HCT116 (cell line): ENCODE data around the gene MGAM2. TPM values are rescaled to one million over a fixed set of nuclear protein-coding genes. Genes with fewer than 3 reads are reported as not detected.

ENCODE experiments used
- ATAC-seq: fragments of 200-7000 bp; cut with Tn5 transposase; 2 replicates; pipeline ENCODE4 v1.9.1; 2020; ENCODE audit warnings: mild to moderate bottlenecking, moderate library complexity
- BruUV-seq: library from RNA; stranded (reverse); fragments of 400-500 nt; replicated peaks from 2 replicates; lab custom pipeline; 2021; lab: Mats Ljungman, UMichigan
- CTCF ChIA-PET: fragments of 300-600 bp; sonication (Branson Sonifier 250); formaldehyde crosslinking; loops from one replicate; lab custom pipeline; 2021; ENCODE audit warnings: antibody characterized with exemption; lab: Charles Lee
- POLR2A ChIA-PET: fragments of 300-600, 350-600 bp; sonication (Branson Sonifier 250); formaldehyde crosslinking; loops from one replicate; lab custom pipeline; 2021; ENCODE audit warnings: antibody characterized with exemption; lab: Charles Lee
- RAD21 ChIA-PET, 2 experiments: fragments of 300-600 bp; sonication (Branson Sonifier 250); formaldehyde crosslinking; loops; one replicate each; lab custom pipeline; 2023; ENCODE audit warnings: low total read pairs in 2 of 2; ENCODE audit not compliant: uncharacterized antibody in 2 of 2, unreplicated experiment in 2 of 2, low non-redundant PET in 1 of 2; lab: Charles Lee
- DNase-seq: peaks from one replicate; pipeline ENCODE4 v3.0.0-alpha.2; 2010; ENCODE audit warnings: low read depth, low spot score
- H2AFZ ChIP-seq: fragments of 200-600 bp; shearing (Covaris generic), sonication (generic); 2 replicates; pipeline ENCODE4 v1.6.1; 2017; ENCODE audit warnings: low read depth, mixed run types, mixed read lengths, antibody characterized with exemption, low read length; ENCODE audit not compliant: poor library complexity, severe bottlenecking
- H3K27ac ChIP-seq: 2 replicates; pipeline ENCODE4 v1.5.1; 2012; ENCODE audit warnings: low read depth, low read length
- H3K27me3 ChIP-seq: fragments of 200-600 bp; sonication (generic); 2 replicates; pipeline ENCODE4 v1.6.1; 2016; ENCODE audit warnings: mixed run types, low read length, mixed read lengths; ENCODE audit not compliant: insufficient read depth
- H3K36me3 ChIP-seq, 2 experiments: fragments of 200-500 bp in 1 of 2; fragments of 200-600 bp in 1 of 2; sonication (Bioruptor generic) in 1 of 2; sonication (generic) in 1 of 2; 2 replicates each; pipeline versions ENCODE4 v1.5.1 to v1.6.1; 2014 to 2016; ENCODE audit warnings: low read length in 2 of 2, inconsistent platforms in 1 of 2, mixed read lengths in 1 of 2, mixed run types in 1 of 2; ENCODE audit not compliant: insufficient read depth in 2 of 2, control insufficient read depth in 1 of 2
- H3K4me1 ChIP-seq, 2 experiments: fragments of 200-600 bp in 1 of 2; sonication (generic) in 1 of 2; 2 replicates each; pipeline versions ENCODE4 v1.5.1 to v1.6.1; 2012 to 2017; ENCODE audit warnings: low read length in 2 of 2, inconsistent platforms in 1 of 2, mild to moderate bottlenecking in 1 of 2, mixed read lengths in 1 of 2, mixed run types in 1 of 2, moderate library complexity in 1 of 2; ENCODE audit not compliant: insufficient read depth in 2 of 2, control insufficient read depth in 1 of 2
- H3K4me2 ChIP-seq: fragments of 200-600 bp; sonication (generic); 2 replicates; pipeline ENCODE4 v1.6.1; 2017; ENCODE audit warnings: mixed run types, low read length, mixed read lengths
- H3K4me3 ChIP-seq, 2 experiments: fragments of 200-600 bp in 1 of 2; sonication (generic) in 1 of 2; replicated peaks in 1 of 2; 2 replicates each; pipeline ENCODE4 v1.5.1; 2011 to 2016; ENCODE audit warnings: low read length in 2 of 2, control low read depth in 1 of 2, low read depth in 1 of 2, mild to moderate bottlenecking in 1 of 2, mixed read lengths in 1 of 2, mixed run types in 1 of 2
- H3K79me2 ChIP-seq: fragments of 200-600 bp; sonication (generic); 2 replicates; pipeline ENCODE4 v1.6.1; 2017; ENCODE audit warnings: mild to moderate bottlenecking, mixed run types, low read length, moderate library complexity, mixed read lengths; ENCODE audit not compliant: insufficient read depth
- H3K9ac ChIP-seq: fragments of 200-600 bp; sonication (generic); 2 replicates; pipeline ENCODE4 v1.6.1; 2016; ENCODE audit warnings: low read length, mixed read lengths
- H3K9me2 ChIP-seq: fragments of 200-600 bp; sonication (generic), shearing (Covaris generic); 2 replicates; pipeline ENCODE4 v1.6.1; 2017; ENCODE audit warnings: mixed run types, mild to moderate bottlenecking, moderate library complexity; ENCODE audit not compliant: insufficient read depth
- H3K9me3 ChIP-seq, 2 experiments: fragments of 200-500 bp in 1 of 2; fragments of 200-600 bp in 1 of 2; sonication (Bioruptor generic) in 1 of 2; sonication (generic) in 1 of 2; 2 replicates each; pipeline ENCODE4 v1.6.1; 2014 to 2017; ENCODE audit warnings: low read length in 2 of 2, mixed read lengths in 2 of 2, inconsistent platforms in 1 of 2, low read depth in 1 of 2, mild to moderate bottlenecking in 1 of 2, mixed run types in 1 of 2, moderate library complexity in 1 of 2; ENCODE audit not compliant: control insufficient read depth in 1 of 2, insufficient read depth in 1 of 2
- H4K20me1 ChIP-seq: fragments of 200-600 bp; sonication (generic), shearing (Covaris generic); 2 replicates; pipeline ENCODE4 v1.6.1; 2017; ENCODE audit warnings: mixed run types, mild to moderate bottlenecking, moderate library complexity; ENCODE audit not compliant: insufficient read depth
- CBX3 ChIP-seq: IDR thresholded peaks from 2 replicates; pipeline ENCODE4 v1.6.1; 2012; ENCODE audit warnings: low read depth
- CEBPB ChIP-seq: IDR thresholded peaks from 2 replicates; pipeline ENCODE4 v1.6.1; 2012; ENCODE audit warnings: low read depth
- EGR1 ChIP-seq: IDR thresholded peaks from 2 replicates; pipeline ENCODE4 v1.6.1; 2012; ENCODE audit warnings: low read depth
- ELF1 ChIP-seq: IDR thresholded peaks from 2 replicates; pipeline ENCODE4 v1.6.1; 2012; ENCODE audit warnings: low read depth, borderline replicate concordance
- EZH2 ChIP-seq: fragments of 200-600 bp; sonication (generic); IDR thresholded peaks from 2 replicates; pipeline ENCODE4 v1.6.1; 2017; ENCODE audit warnings: antibody characterized with exemption, mixed run types
- EZH2phosphoT487 ChIP-seq: fragments of 200-600 bp; IDR thresholded peaks from 2 replicates; pipeline ENCODE4 v1.6.1; 2018; ENCODE audit warnings: antibody characterized with exemption, borderline replicate concordance
- JUND ChIP-seq: IDR thresholded peaks from 2 replicates; pipeline ENCODE4 v1.6.1; 2012
- POLR2A ChIP-seq: IDR thresholded peaks from 2 replicates; pipeline ENCODE4 v1.7.0; 2011; ENCODE audit warnings: borderline replicate concordance; ENCODE audit not compliant: insufficient read depth, insufficient read length; ENCODE audit errors: extremely low read depth
- POLR2AphosphoS5 ChIP-seq: IDR thresholded peaks from 2 replicates; pipeline ENCODE4 v1.6.1; 2011; ENCODE audit warnings: mild to moderate bottlenecking, low read depth, low read length, moderate library complexity
- SIN3A ChIP-seq: IDR thresholded peaks from 2 replicates; pipeline ENCODE4 v1.6.1; 2012; ENCODE audit warnings: low read depth
- SP1 ChIP-seq: IDR thresholded peaks from 2 replicates; pipeline ENCODE4 v1.6.1; 2012; ENCODE audit warnings: low read depth
- SRF ChIP-seq: IDR thresholded peaks from 2 replicates; pipeline ENCODE4 v1.6.1; 2012; ENCODE audit warnings: low read depth
- YY1 ChIP-seq: IDR thresholded peaks from 2 replicates; pipeline ENCODE4 v1.6.1; 2011; ENCODE audit warnings: low read length, low read depth, moderate library complexity, mild to moderate bottlenecking; ENCODE audit not compliant: insufficient replicate concordance; ENCODE audit errors: extremely low read depth
- ZFX ChIP-seq: fragments of 450-650 bp; IDR thresholded peaks from 2 replicates; pipeline ENCODE4 v1.6.1; 2017
- intact Hi-C: fragments of 100-400 bp; cut with micrococcal nuclease; formaldehyde crosslinking; loops from 2 replicates; pipeline ENCODE4 v1.10.0; 2022
- total RNA-seq: library from RNA; stranded (reverse); gene quantifications from one replicate; pipeline ENCODE4 v1.2.1, GENCODE V29; 2021; ENCODE audit not compliant: unreplicated experiment
- TF ChIP-seq, protein P1 (sequence below): IDR thresholded peaks from 2 replicates; pipeline ENCODE4 v1.6.1; 2012
- TF ChIP-seq, protein P2 (sequence below): IDR thresholded peaks from 2 replicates; pipeline ENCODE4 v1.6.1; 2012; ENCODE audit warnings: low read depth
- TF ChIP-seq, protein P3 (sequence below): IDR thresholded peaks from 2 replicates; pipeline ENCODE4 v1.6.1; 2012
- TF ChIP-seq, protein P4 (sequence below): IDR thresholded peaks from 2 replicates; pipeline ENCODE4 v1.6.1; 2011; ENCODE audit warnings: mild to moderate bottlenecking, low read length, moderate library complexity; ENCODE audit not compliant: insufficient replicate concordance; ENCODE audit errors: extremely low read depth

Gene MGAM2
- total RNA-seq, 1 experiment from 2014 or later = 0.05 TPM

DNA sequence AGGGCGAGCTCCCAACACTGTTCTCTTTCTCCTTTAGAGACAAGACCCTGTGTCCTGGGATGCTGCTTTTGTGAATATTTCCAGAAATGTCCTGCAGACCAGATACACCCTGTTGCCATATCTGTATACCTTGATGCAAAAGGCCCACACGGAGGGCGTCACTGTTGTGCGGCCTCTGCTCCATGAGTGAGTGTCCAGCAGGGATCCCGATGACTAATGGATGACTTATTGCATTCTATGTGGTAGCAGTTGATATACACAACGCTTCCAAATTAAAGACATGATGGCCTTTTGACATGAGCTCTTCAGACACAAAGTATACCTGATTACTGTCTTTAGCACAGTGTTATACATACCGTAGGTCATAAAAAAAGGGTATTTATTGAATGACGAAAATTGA, 45.0 kb upstream of the MGAM2 start:
- H3K27me3 ChIP-seq = 0 out of 2 replicates have a peak, but pooled peaks cover 1% of the 10 kb centered on the region
- BruUV-seq = no TSS peak
- ChIA-PET RAD21 (no interaction called here), POLR2A (no interaction called here), CTCF (no interaction called here)
- DNase-seq (no peak), ATAC-seq (no peak)
- H3K4me1 ChIP-seq = no peaks in the 10 kb centered on the region
- no peak for TF ChIP-seq ELF1
- no peak for TF ChIP-seq YY1
- TF ChIP-seq EZH2phosphoT487 = no peak
- TF ChIP-seq, protein P1, sequence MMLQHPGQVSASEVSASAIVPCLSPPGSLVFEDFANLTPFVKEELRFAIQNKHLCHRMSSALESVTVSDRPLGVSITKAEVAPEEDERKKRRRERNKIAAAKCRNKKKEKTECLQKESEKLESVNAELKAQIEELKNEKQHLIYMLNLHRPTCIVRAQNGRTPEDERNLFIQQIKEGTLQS = no peak
- TF ChIP-seq POLR2AphosphoS5 = no peak
- TF ChIP-seq SIN3A = no peak
- no peak for TF ChIP-seq EZH2
- no peak for TF ChIP-seq POLR2A
- no peak for TF ChIP-seq CEBPB
- no peak for TF ChIP-seq CBX3
- TF ChIP-seq, protein P2, sequence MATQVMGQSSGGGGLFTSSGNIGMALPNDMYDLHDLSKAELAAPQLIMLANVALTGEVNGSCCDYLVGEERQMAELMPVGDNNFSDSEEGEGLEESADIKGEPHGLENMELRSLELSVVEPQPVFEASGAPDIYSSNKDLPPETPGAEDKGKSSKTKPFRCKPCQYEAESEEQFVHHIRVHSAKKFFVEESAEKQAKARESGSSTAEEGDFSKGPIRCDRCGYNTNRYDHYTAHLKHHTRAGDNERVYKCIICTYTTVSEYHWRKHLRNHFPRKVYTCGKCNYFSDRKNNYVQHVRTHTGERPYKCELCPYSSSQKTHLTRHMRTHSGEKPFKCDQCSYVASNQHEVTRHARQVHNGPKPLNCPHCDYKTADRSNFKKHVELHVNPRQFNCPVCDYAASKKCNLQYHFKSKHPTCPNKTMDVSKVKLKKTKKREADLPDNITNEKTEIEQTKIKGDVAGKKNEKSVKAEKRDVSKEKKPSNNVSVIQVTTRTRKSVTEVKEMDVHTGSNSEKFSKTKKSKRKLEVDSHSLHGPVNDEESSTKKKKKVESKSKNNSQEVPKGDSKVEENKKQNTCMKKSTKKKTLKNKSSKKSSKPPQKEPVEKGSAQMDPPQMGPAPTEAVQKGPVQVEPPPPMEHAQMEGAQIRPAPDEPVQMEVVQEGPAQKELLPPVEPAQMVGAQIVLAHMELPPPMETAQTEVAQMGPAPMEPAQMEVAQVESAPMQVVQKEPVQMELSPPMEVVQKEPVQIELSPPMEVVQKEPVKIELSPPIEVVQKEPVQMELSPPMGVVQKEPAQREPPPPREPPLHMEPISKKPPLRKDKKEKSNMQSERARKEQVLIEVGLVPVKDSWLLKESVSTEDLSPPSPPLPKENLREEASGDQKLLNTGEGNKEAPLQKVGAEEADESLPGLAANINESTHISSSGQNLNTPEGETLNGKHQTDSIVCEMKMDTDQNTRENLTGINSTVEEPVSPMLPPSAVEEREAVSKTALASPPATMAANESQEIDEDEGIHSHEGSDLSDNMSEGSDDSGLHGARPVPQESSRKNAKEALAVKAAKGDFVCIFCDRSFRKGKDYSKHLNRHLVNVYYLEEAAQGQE = no peak
- no peak for TF ChIP-seq SP1
- TF ChIP-seq JUND = no peak
- TF ChIP-seq EGR1 = no peak
- TF ChIP-seq ZFX = no peak
- TF ChIP-seq, protein P3, sequence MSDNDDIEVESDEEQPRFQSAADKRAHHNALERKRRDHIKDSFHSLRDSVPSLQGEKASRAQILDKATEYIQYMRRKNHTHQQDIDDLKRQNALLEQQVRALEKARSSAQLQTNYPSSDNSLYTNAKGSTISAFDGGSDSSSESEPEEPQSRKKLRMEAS = no peak
- TF ChIP-seq, protein P4, sequence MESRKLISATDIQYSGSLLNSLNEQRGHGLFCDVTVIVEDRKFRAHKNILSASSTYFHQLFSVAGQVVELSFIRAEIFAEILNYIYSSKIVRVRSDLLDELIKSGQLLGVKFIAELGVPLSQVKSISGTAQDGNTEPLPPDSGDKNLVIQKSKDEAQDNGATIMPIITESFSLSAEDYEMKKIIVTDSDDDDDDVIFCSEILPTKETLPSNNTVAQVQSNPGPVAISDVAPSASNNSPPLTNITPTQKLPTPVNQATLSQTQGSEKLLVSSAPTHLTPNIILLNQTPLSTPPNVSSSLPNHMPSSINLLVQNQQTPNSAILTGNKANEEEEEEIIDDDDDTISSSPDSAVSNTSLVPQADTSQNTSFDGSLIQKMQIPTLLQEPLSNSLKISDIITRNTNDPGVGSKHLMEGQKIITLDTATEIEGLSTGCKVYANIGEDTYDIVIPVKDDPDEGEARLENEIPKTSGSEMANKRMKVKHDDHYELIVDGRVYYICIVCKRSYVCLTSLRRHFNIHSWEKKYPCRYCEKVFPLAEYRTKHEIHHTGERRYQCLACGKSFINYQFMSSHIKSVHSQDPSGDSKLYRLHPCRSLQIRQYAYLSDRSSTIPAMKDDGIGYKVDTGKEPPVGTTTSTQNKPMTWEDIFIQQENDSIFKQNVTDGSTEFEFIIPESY = no peak
- no peak for TF ChIP-seq SRF
- no peak overlapping the region for H3K4me2 ChIP-seq
- no peaks in the 10 kb centered on the region for H3K79me2 ChIP-seq
- H3K9me3 ChIP-seq = no peaks in the 10 kb centered on the region
- no peaks in the 10 kb centered on the region for H3K9me2 ChIP-seq
- no peak overlapping the region for H2AFZ ChIP-seq
- no peak overlapping the region for H3K4me3 ChIP-seq
- intact Hi-C loops = no loop called here
- H3K9ac ChIP-seq = no peak overlapping the region
- no peaks in the 10 kb centered on the region for H3K36me3 ChIP-seq
- no peaks in the 10 kb centered on the region for H4K20me1 ChIP-seq
- H3K27ac ChIP-seq = no peak overlapping the region
